GM11168 (cell line): ENCODE data around the gene UNC45A.

Experiments
- in situ Hi-C: fragments of 300-500 bp; cut with MboI; formaldehyde crosslinking; loops from one replicate; pipeline ENCODE4 v1.12.0; 2022; ENCODE audit warnings: low sequenced_read_pairs; ENCODE audit not compliant: unreplicated experiment

The UNC45A gene

GRCh38 chr15:90957031-90957790, 22.1 kb downstream of the UNC45A start:
- in situ Hi-C loops = loop anchor here (10.0 kb wide), 1 partner anchor 78 kb away; no protein-coding TSS in a partner anchor

- in situ Hi-C loops = loop anchor here (10.0 kb wide), 1 partner anchor 77 kb away; no protein-coding TSS in a partner anchor
Measured at GRCh38 chr15:90957791-90958190, 22.7 kb downstream of the UNC45A start.

GRCh38 chr15:90959028-90959595, 24.0 kb downstream of the UNC45A start:
- in situ Hi-C loops = loop anchor here (10.0 kb wide), 1 partner anchor 76 kb away; no protein-coding TSS in a partner anchor

GRCh38 chr15:90959894-90960293, 24.8 kb downstream of the UNC45A start:
- in situ Hi-C loops = loop anchor here (10.0 kb wide), 1 partner anchor 75 kb away; no protein-coding TSS in a partner anchor

- in situ Hi-C loops = no loop called here
Measured at GRCh38 chr15:90960298-90961091, 25.4 kb downstream of the UNC45A start.

- in situ Hi-C loops = no loop called here
Measured at GRCh38 chr15:90962021-90962420, 26.9 kb downstream of the UNC45A start.

- in situ Hi-C loops = no loop called here
Measured at GRCh38 chr15:90966262-90966661, 31.2 kb downstream of the UNC45A start.

GRCh38 chr15:90967206-90967605, 32.1 kb downstream of the UNC45A start:
- in situ Hi-C loops = no loop called here

GRCh38 chr15:90968434-90968833, 33.3 kb downstream of the UNC45A start:
- in situ Hi-C loops = no loop called here

- in situ Hi-C loops = no loop called here
Measured at GRCh38 chr15:90970274-90970673, 35.2 kb downstream of the UNC45A start.

GRCh38 chr15:90972133-90972532, 37.0 kb downstream of the UNC45A start:
- in situ Hi-C loops = no loop called here

GRCh38 chr15:90974216-90974615, 39.1 kb downstream of the UNC45A start:
- in situ Hi-C loops = no loop called here

GRCh38 chr15:90979582-90979981, 44.5 kb downstream of the UNC45A start:
- in situ Hi-C loops = no loop called here

- in situ Hi-C loops = no loop called here
Measured at GRCh38 chr15:90981681-90982080, 46.6 kb downstream of the UNC45A start.

GRCh38 chr15:90982135-90982534, 47.0 kb downstream of the UNC45A start:
- in situ Hi-C loops = no loop called here

- in situ Hi-C loops = no loop called here
Measured at GRCh38 chr15:90986790-90987507, 51.9 kb downstream of the UNC45A start.

GRCh38 chr15:90987561-90988141, 52.6 kb downstream of the UNC45A start:
- in situ Hi-C loops = no loop called here

- in situ Hi-C loops = no loop called here
Measured at GRCh38 chr15:90988296-90988695, 53.2 kb downstream of the UNC45A start.

GRCh38 chr15:90989040-90989768, 54.1 kb downstream of the UNC45A start:
- in situ Hi-C loops = no loop called here
